ENCODE data around the gene MARCHF3. TPM values are rescaled to one million over a fixed set of nuclear protein-coding genes. Genes with fewer than 3 reads are reported as not detected.
A peak's percentile ranks its signal among the peaks of the same experiment; 100 is the strongest.

Gene MARCHF3
- total and polyA plus RNA-seq, 2 of the 13 experiments (the other 11 are each of a cell fraction or from before 2014, with no cell fraction given): 4.8 to 11.9 TPM

DNA sequence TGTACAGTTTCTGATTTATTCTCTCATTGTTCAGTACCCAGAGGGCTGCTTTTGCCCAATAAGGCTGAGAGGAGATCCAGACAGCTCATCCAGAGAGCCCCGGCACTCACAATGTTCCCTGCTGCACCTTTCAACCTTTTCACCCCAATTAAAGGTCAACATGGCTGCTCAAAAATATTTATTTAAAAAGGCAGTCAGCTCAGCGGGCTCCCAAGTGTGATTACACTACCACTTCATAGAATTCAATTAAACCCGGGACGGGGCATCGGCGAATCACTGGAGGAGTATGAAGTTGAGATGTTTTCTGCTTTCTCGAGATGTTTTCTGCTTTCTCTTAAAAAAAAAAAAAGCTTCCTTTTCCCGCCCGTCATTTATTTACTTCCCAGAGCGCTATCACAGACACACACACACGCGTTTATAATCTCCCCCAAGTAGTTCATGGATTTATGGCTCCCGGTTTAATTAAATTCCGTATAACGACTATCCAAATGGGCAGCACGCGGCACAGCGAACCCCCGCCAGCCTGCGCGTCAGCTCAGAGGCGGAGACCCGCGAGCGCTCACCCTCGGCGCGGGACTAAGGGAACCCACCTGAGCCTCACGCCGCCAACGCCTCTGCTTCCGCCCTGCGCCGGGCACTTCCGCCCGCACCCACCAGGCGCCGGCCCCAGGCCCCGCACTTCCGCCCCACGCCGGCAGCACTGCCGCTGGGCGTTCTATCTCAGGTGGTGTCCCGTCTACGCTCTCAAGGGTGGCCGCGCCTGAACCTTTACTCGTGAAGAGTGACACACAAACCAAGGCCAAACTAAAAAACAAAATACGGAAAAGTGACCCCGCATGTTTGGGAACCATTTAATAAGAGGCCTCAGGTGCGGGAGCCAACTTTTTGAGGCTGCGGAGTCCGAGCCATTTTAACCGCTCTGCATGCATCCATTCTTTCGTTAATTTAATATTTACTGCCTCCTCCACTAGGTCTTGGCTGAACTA lies 42.8 kb upstream of the MARCHF3 start, which contains the start of gene C5orf63 (continued):
- TF ChIP-seq, protein P1, sequence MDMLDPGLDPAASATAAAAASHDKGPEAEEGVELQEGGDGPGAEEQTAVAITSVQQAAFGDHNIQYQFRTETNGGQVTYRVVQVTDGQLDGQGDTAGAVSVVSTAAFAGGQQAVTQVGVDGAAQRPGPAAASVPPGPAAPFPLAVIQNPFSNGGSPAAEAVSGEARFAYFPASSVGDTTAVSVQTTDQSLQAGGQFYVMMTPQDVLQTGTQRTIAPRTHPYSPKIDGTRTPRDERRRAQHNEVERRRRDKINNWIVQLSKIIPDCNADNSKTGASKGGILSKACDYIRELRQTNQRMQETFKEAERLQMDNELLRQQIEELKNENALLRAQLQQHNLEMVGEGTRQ (IDR thresholded peaks at IDR 0.05; ENCODE audit: low read depth, low read length): no peak
- TF ChIP-seq, protein P1 (CRISPR knock-in tag; IDR thresholded peaks at IDR 0.05; ENCODE audit: borderline replicate concordance): no peak
- TF ChIP-seq ZNF350 (CRISPR knock-in tag; IDR thresholded peaks at IDR 0.05; ENCODE audit: borderline replicate concordance, low read depth) (peak; percentile 57), KDM5A (IDR thresholded peaks at IDR 0.05; ENCODE audit: borderline replicate concordance, low read length) (no peak), GATAD1 (CRISPR knock-in tag; IDR thresholded peaks at IDR 0.05) (peak; percentile 80), MTA3 (CRISPR knock-in tag; IDR thresholded peaks at IDR 0.05) (no peak), FOXA1 (IDR thresholded peaks at IDR 0.05) (no peak), FOXA1 (CRISPR knock-in tag; IDR thresholded peaks at IDR 0.05) (no peak), MAFK (conservative IDR thresholded peaks at IDR 0.05 in 1 of 2, IDR thresholded peaks at IDR 0.05 in 1 of 2; ENCODE audit: low read length in 2 of 2) (no peak), SP4 (CRISPR knock-in tag; IDR thresholded peaks at IDR 0.05) (peak; percentile 58; the same call in 1 of the 2 replicates), ZNF713 (CRISPR knock-in tag; IDR thresholded peaks at IDR 0.05) (0 out of 2 replicates have a peak, but pooled peaks have one; percentile 57), ZNF251 (CRISPR knock-in tag; IDR thresholded peaks at IDR 0.05) (no peak), TCF7 (IDR thresholded peaks at IDR 0.05; ENCODE audit: low read depth) (no peak), ZNF232 (CRISPR knock-in tag; IDR thresholded peaks at IDR 0.05; ENCODE audit: borderline replicate concordance) (peak; percentile 73; the same call in 1 of the 2 replicates), NFE2L2 (IDR thresholded peaks at IDR 0.05; ENCODE audit: low read length) (no peak), BORCS8-MEF2B (CRISPR knock-in tag; IDR thresholded peaks at IDR 0.05) (peak; percentile 80), CCDC6 (CRISPR knock-in tag; IDR thresholded peaks at IDR 0.05) (peak; percentile 39; the same call in 1 of the 2 replicates), PAWR (CRISPR knock-in tag; IDR thresholded peaks at IDR 0.05; ENCODE audit: borderline replicate concordance) (peak; percentile 60; the same call in 1 of the 2 replicates), ZNF337 (CRISPR knock-in tag; IDR thresholded peaks at IDR 0.05; ENCODE audit: borderline replicate concordance, low read depth) (no peak)
- TF ChIP-seq, protein P2, sequence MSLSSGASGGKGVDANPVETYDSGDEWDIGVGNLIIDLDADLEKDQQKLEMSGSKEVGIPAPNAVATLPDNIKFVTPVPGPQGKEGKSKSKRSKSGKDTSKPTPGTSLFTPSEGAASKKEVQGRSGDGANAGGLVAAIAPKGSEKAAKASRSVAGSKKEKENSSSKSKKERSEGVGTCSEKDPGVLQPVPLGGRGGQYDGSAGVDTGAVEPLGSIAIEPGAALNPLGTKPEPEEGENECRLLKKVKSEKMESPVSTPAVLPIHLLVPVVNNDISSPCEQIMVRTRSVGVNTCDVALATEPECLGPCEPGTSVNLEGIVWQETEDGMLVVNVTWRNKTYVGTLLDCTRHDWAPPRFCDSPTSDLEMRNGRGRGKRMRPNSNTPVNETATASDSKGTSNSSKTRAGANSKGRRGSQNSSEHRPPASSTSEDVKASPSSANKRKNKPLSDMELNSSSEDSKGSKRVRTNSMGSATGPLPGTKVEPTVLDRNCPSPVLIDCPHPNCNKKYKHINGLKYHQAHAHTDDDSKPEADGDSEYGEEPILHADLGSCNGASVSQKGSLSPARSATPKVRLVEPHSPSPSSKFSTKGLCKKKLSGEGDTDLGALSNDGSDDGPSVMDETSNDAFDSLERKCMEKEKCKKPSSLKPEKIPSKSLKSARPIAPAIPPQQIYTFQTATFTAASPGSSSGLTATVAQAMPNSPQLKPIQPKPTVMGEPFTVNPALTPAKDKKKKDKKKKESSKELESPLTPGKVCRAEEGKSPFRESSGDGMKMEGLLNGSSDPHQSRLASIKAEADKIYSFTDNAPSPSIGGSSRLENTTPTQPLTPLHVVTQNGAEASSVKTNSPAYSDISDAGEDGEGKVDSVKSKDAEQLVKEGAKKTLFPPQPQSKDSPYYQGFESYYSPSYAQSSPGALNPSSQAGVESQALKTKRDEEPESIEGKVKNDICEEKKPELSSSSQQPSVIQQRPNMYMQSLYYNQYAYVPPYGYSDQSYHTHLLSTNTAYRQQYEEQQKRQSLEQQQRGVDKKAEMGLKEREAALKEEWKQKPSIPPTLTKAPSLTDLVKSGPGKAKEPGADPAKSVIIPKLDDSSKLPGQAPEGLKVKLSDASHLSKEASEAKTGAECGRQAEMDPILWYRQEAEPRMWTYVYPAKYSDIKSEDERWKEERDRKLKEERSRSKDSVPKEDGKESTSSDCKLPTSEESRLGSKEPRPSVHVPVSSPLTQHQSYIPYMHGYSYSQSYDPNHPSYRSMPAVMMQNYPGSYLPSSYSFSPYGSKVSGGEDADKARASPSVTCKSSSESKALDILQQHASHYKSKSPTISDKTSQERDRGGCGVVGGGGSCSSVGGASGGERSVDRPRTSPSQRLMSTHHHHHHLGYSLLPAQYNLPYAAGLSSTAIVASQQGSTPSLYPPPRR (CRISPR knock-in tag; IDR thresholded peaks at IDR 0.05; ENCODE audit: borderline replicate concordance): peak; percentile 41; the same call in 1 of the 2 replicates
- TF ChIP-seq, protein P3, sequence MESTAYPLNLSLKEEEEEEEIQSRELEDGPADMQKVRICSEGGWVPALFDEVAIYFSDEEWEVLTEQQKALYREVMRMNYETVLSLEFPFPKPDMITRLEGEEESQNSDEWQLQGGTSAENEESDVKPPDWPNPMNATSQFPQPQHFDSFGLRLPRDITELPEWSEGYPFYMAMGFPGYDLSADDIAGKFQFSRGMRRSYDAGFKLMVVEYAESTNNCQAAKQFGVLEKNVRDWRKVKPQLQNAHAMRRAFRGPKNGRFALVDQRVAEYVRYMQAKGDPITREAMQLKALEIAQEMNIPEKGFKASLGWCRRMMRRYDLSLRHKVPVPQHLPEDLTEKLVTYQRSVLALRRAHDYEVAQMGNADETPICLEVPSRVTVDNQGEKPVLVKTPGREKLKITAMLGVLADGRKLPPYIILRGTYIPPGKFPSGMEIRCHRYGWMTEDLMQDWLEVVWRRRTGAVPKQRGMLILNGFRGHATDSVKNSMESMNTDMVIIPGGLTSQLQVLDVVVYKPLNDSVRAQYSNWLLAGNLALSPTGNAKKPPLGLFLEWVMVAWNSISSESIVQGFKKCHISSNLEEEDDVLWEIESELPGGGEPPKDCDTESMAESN (CRISPR knock-in tag; conservative IDR thresholded peaks at IDR 0.05): 0 out of 2 replicates have a peak, but pooled peaks have one; percentile 55
